GM23338 (cell line): ENCODE results near the gene LATS2. TPM values are rescaled to one million over a fixed set of nuclear protein-coding genes. Genes with fewer than 3 reads are reported as not detected.

Experiments
- ATAC-seq: fragments of 200-7000 bp; cut with Tn5 transposase; 3 replicates; pipeline ENCODE4 v1.9.1; 2020
- DNase-seq: peaks from one replicate; pipeline ENCODE4 v3.0.0-alpha.2; 2015; ENCODE audit warnings: low spot score
- H2AFZ ChIP-seq: fragments of 200-600 bp; sonication (generic); 2 replicates; pipeline ENCODE4 v1.8.0; 2016; ENCODE audit warnings: antibody characterized with exemption, mild to moderate bottlenecking, moderate library complexity
- H3F3A ChIP-seq: fragments of 200-600 bp; sonication (generic); replicated peaks from 2 replicates; pipeline ENCODE4 v1.8.0; 2017; ENCODE audit warnings: antibody characterized with exemption, mixed run types, low read depth
- H3K27ac ChIP-seq: fragments of 200-600 bp; sonication (generic); 2 replicates; pipeline ENCODE4 v1.6.1; 2016; ENCODE audit warnings: low read depth
- H3K27me3 ChIP-seq: fragments of 200-600 bp; sonication (generic); 2 replicates; pipeline ENCODE4 v1.8.0; 2016; ENCODE audit warnings: mild to moderate bottlenecking, mixed run types, moderate library complexity; ENCODE audit not compliant: insufficient read depth
- H3K36me3 ChIP-seq: fragments of 200-600 bp; sonication (generic); 2 replicates; pipeline ENCODE4 v1.8.0; 2016; ENCODE audit warnings: mild to moderate bottlenecking; ENCODE audit not compliant: insufficient read depth
- H3K4me1 ChIP-seq: fragments of 200-600 bp; sonication (generic); 2 replicates; pipeline ENCODE4 v1.8.0; 2016; ENCODE audit warnings: mild to moderate bottlenecking, moderate library complexity; ENCODE audit not compliant: insufficient read depth
- H3K4me2 ChIP-seq: fragments of 200-600 bp; sonication (generic); 2 replicates; pipeline ENCODE4 v1.7.1; 2017; ENCODE audit warnings: mixed run types
- H3K4me3 ChIP-seq: fragments of 200-600 bp; sonication (generic); 2 replicates; pipeline ENCODE4 v1.6.1; 2016; ENCODE audit warnings: mixed run types
- H3K79me2 ChIP-seq: fragments of 200-600 bp; sonication (generic); replicated peaks from 2 replicates; pipeline ENCODE4 v1.8.0; 2017; ENCODE audit warnings: mild to moderate bottlenecking; ENCODE audit not compliant: insufficient read depth
- H3K9me2 ChIP-seq: fragments of 200-600 bp; sonication (generic); 2 replicates; pipeline ENCODE4 v1.8.0; 2017; ENCODE audit not compliant: insufficient read depth
- H4K20me1 ChIP-seq: fragments of 200-600 bp; sonication (generic); replicated peaks from 2 replicates; pipeline ENCODE4 v1.8.0; 2017; ENCODE audit warnings: mild to moderate bottlenecking; ENCODE audit not compliant: insufficient read depth
- H3K27ac Mint-ChIP-seq: 2 replicates; pipeline ENCODE4 v1.8.0; 2020; ENCODE audit warnings: inconsistent platforms, mild to moderate bottlenecking, moderate library complexity, mixed read lengths
- H3K27me3 Mint-ChIP-seq: 3 replicates; pipeline ENCODE4 v1.8.0; 2022; ENCODE audit warnings: low read depth, mild to moderate bottlenecking, moderate library complexity, mixed read lengths, inconsistent platforms; ENCODE audit not compliant: insufficient read depth, poor library complexity
- H3K36me3 Mint-ChIP-seq: 3 replicates; pipeline ENCODE4 v1.8.0; 2021; ENCODE audit warnings: low read depth, mild to moderate bottlenecking, inconsistent platforms, moderate library complexity, mixed read lengths
- H3K4me1 Mint-ChIP-seq: 3 replicates; pipeline ENCODE4 v1.8.0; 2020; ENCODE audit warnings: mild to moderate bottlenecking, inconsistent platforms, mixed read lengths
- H3K4me3 Mint-ChIP-seq: 3 replicates; pipeline ENCODE4 v1.8.0; 2021; ENCODE audit warnings: moderate library complexity, mild to moderate bottlenecking, inconsistent platforms, mixed read lengths
- H3K9me3 Mint-ChIP-seq: 3 replicates; pipeline ENCODE4 v1.8.0; 2020; ENCODE audit warnings: moderate library complexity, mild to moderate bottlenecking, inconsistent platforms, mixed read lengths
- CREB1 ChIP-seq: fragments of 250-450 bp; sonication (Bioruptor Pico); IDR thresholded peaks from 2 replicates; pipeline ENCODE4 v1.5.0; 2020; ENCODE audit warnings: low read depth, mild to moderate bottlenecking, moderate library complexity
- CTCF ChIP-seq, 2 experiments: fragments of 200-600 bp in 1 of 2; sonication (generic) in 1 of 2; conservative IDR thresholded peaks; 2 replicates each; pipeline versions ENCODE4 v1.5.1 to v1.6.1; 2016 to 2017; ENCODE audit warnings: antibody characterized with exemption in 2 of 2, low read depth in 2 of 2, mild to moderate bottlenecking in 2 of 2, moderate library complexity in 1 of 2
- EZH2 ChIP-seq: fragments of 200-600 bp; sonication (generic); IDR thresholded peaks from one replicate; pipeline ENCODE4 v1.8.0; 2017; ENCODE audit warnings: antibody characterized with exemption, mild to moderate bottlenecking, low read depth; ENCODE audit not compliant: unreplicated experiment
- EZH2phosphoT487 ChIP-seq: fragments of 200-600 bp; sonication (generic); IDR thresholded peaks from one replicate; pipeline ENCODE4 v1.8.1; 2018; ENCODE audit warnings: antibody characterized with exemption; ENCODE audit not compliant: unreplicated experiment
- JUNB ChIP-seq: IDR thresholded peaks from one replicate; pipeline ENCODE4 v1.6.1; 2016; ENCODE audit warnings: antibody characterized with exemption; ENCODE audit not compliant: unreplicated experiment
- NANOG ChIP-seq: IDR thresholded peaks from 2 replicates; pipeline ENCODE4 v1.6.1; 2016; ENCODE audit warnings: antibody characterized with exemption, borderline replicate concordance
- POLR2AphosphoS5 ChIP-seq: IDR thresholded peaks from 2 replicates; pipeline ENCODE4 v1.6.1; 2016; ENCODE audit warnings: antibody characterized with exemption, low read depth
- REST ChIP-seq: IDR thresholded peaks from one replicate; pipeline ENCODE4 v1.6.1; 2018; ENCODE audit warnings: antibody characterized with exemption; ENCODE audit not compliant: unreplicated experiment
- STAT1 ChIP-seq: IDR thresholded peaks from one replicate; pipeline ENCODE4 v1.6.1; 2016; ENCODE audit warnings: antibody characterized with exemption; ENCODE audit not compliant: unreplicated experiment
- ZNF114 ChIP-seq: fragments of 250-450 bp; sonication (Bioruptor Pico); IDR thresholded peaks from 2 replicates; pipeline ENCODE4 v1.5.0; 2020; ENCODE audit warnings: mild to moderate bottlenecking, moderate library complexity
- ZNF331 ChIP-seq: fragments of 250-450 bp; sonication (Bioruptor Pico); IDR thresholded peaks from 2 replicates; pipeline ENCODE4 v1.5.0; 2020; ENCODE audit warnings: low read depth, mild to moderate bottlenecking, moderate library complexity
- ZNF462 ChIP-seq: fragments of 250-450 bp; sonication (Bioruptor Pico); IDR thresholded peaks from 2 replicates; pipeline ENCODE4 v1.5.0; 2020; ENCODE audit warnings: mild to moderate bottlenecking, moderate library complexity
- polyA plus RNA-seq: library from polyadenylated mRNA; unstranded; fragments of >200 nt; fragmentation: Nextera tagmentation; extraction: Ambion mirVana; gene quantifications from 2 replicates; pipeline ENCODE4 v1.2.1, GENCODE V29; 2016
- total RNA-seq: library from RNA; depleted of rRNA; stranded (reverse); fragments of >200 nt; shearing (Covaris generic); gene quantifications from 2 replicates; pipeline ENCODE4 v1.2.3, GENCODE V29; 2014
- TF ChIP-seq, protein P1 (sequence below): IDR thresholded peaks from 2 replicates; pipeline ENCODE4 v1.6.1; 2016; ENCODE audit warnings: antibody characterized with exemption

Gene LATS2
- total and polyA plus RNA-seq, 2 experiments from 2014 or later: 10.5 to 25.4 TPM

- H3K4me3 ChIP-seq: no peak overlapping the region
- no peaks in the 10 kb centered on the region for H4K20me1 ChIP-seq
- H3K27me3 Mint-ChIP-seq: peaks cover 2% of the 10 kb centered on the region
- H3K4me1 ChIP-seq: no peaks in the 10 kb centered on the region
- no peaks in the 10 kb centered on the region for H3K9me3 Mint-ChIP-seq
- no peaks in the 10 kb centered on the region; the same call in 2 of the 3 replicates for H3K36me3 Mint-ChIP-seq
- no peaks in the 10 kb centered on the region for H3K4me1 Mint-ChIP-seq
- H3F3A ChIP-seq: no peaks in the 10 kb centered on the region
- H3K4me2 ChIP-seq: no peak overlapping the region
- no peak for ATAC-seq
- no peaks in the 10 kb centered on the region for H3K79me2 ChIP-seq
- no peak overlapping the region for H2AFZ ChIP-seq
- DNase-seq: no peak
- no peak overlapping the region for H3K27ac Mint-ChIP-seq
- no peaks in the 10 kb centered on the region for H3K27me3 ChIP-seq
- no peak overlapping the region for H3K27ac ChIP-seq
- H3K36me3 ChIP-seq: no peaks in the 10 kb centered on the region
- H3K4me3 Mint-ChIP-seq: no peak overlapping the region
- TF ChIP-seq ZNF114 (CRISPR knock-in tag) (no peak), JUNB (no peak), NANOG (no peak), ZNF462 (CRISPR knock-in tag) (no peak), REST (no peak), ZNF331 (no peak), EZH2 (no peak), POLR2AphosphoS5 (no peak), CTCF (conservative IDR thresholded peaks at IDR 0.05; ENCODE audit: low read depth in 2 of 2) (no peak), CREB1 (CRISPR knock-in tag) (no peak), EZH2phosphoT487 (no peak), STAT1 (no peak)
- TF ChIP-seq, protein P1, sequence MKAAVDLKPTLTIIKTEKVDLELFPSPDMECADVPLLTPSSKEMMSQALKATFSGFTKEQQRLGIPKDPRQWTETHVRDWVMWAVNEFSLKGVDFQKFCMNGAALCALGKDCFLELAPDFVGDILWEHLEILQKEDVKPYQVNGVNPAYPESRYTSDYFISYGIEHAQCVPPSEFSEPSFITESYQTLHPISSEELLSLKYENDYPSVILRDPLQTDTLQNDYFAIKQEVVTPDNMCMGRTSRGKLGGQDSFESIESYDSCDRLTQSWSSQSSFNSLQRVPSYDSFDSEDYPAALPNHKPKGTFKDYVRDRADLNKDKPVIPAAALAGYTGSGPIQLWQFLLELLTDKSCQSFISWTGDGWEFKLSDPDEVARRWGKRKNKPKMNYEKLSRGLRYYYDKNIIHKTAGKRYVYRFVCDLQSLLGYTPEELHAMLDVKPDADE: no peak
- H3K9me2 ChIP-seq: no peaks in the 10 kb centered on the region
Observed at GRCh38 chr13:21101865-21102576, 40.6 kb upstream of the LATS2 start.
